ENCODE measurements around the gene XKRX.

The XKRX gene

GRCh38 chrX:100962811-100963210 is 34.1 kb upstream of the XKRX start:
- Histone ChIP-seq H4K20me1 (ENCODE audit: insufficient read depth, low read length) (no peaks in the 10 kb centered on the region), H3K9me3 (ENCODE audit: insufficient read depth, low read length, severe bottlenecking) (no peaks in the 10 kb centered on the region), H3K27me3 (ENCODE audit: insufficient read depth, low read length, poor library complexity) (no peaks in the 10 kb centered on the region), H3K4me1 (ENCODE audit: insufficient read depth, low read length) (no peaks in the 10 kb centered on the region), H3K79me2 (ENCODE audit: insufficient read depth, low read length) (no peaks in the 10 kb centered on the region), H3K36me3 (ENCODE audit: insufficient read depth, low read length) (no peaks in the 10 kb centered on the region), H3K4me3 (ENCODE audit: low read depth in 1 of 2, low read length in 2 of 2) (no peak overlapping the region), H3K27ac (ENCODE audit: low read length) (no peak overlapping the region), H3K4me2 (ENCODE audit: insufficient read depth, low read length) (no peak overlapping the region), H3K9ac (ENCODE audit: low read depth, low read length) (no peak overlapping the region), H2AFZ (ENCODE audit: low read depth, low read length) (no peak overlapping the region)
- TF ChIP-seq EZH2 (IDR thresholded peaks at IDR 0.05; ENCODE audit: borderline replicate concordance, low read depth, low read length, severe bottlenecking) = no peak
- no peak for TF ChIP-seq CTCF (IDR thresholded peaks at IDR 0.05; ENCODE audit: borderline replicate concordance, extremely low read depth, low read length, poor library complexity, severe bottlenecking)
- ATAC-seq (ENCODE audit: insufficient read depth, low read depth) (no peak), DNase-seq (no peak)

- no peak overlapping the region for H3K4me2 ChIP-seq (ENCODE audit: insufficient read depth, low read length)
- DNase-seq = no peak
Observed at GRCh38 chrX:100948557-100948956, 19.8 kb upstream of the XKRX start.

GRCh38 chrX:100946299-100946927 is 17.7 kb upstream of the XKRX start:
- H3K4me1 ChIP-seq (ENCODE audit: insufficient read depth, low read length) = no peaks in the 10 kb centered on the region
- no peak overlapping the region for H2AFZ ChIP-seq (ENCODE audit: low read depth, low read length)
- H3K9me3 ChIP-seq (ENCODE audit: insufficient read depth, low read length, severe bottlenecking) = no peaks in the 10 kb centered on the region
- DNase-seq (no peak), ATAC-seq (ENCODE audit: insufficient read depth, low read depth) (no peak)
- H3K36me3 ChIP-seq (ENCODE audit: insufficient read depth, low read length) = no peaks in the 10 kb centered on the region
- H3K4me3 ChIP-seq (ENCODE audit: low read depth in 1 of 2, low read length in 2 of 2) = no peak overlapping the region
- no peak overlapping the region for H3K4me2 ChIP-seq (ENCODE audit: insufficient read depth, low read length)
- no peak overlapping the region for H3K9ac ChIP-seq (ENCODE audit: low read depth, low read length)
- H4K20me1 ChIP-seq (ENCODE audit: insufficient read depth, low read length) = no peaks in the 10 kb centered on the region
- no peak for TF ChIP-seq CTCF (IDR thresholded peaks at IDR 0.05; ENCODE audit: borderline replicate concordance, extremely low read depth, low read length, poor library complexity, severe bottlenecking)
- TF ChIP-seq EZH2 (IDR thresholded peaks at IDR 0.05; ENCODE audit: borderline replicate concordance, low read depth, low read length, severe bottlenecking) = no peak
- no peaks in the 10 kb centered on the region for H3K27me3 ChIP-seq (ENCODE audit: insufficient read depth, low read length, poor library complexity)
- no peak overlapping the region for H3K27ac ChIP-seq (ENCODE audit: low read length)
- no peaks in the 10 kb centered on the region for H3K79me2 ChIP-seq (ENCODE audit: insufficient read depth, low read length)

More at GRCh38 chrX:100948557-100948956, 19.8 kb upstream of the XKRX start:
- Histone ChIP-seq H3K27me3 (ENCODE audit: insufficient read depth, low read length, poor library complexity) (no peaks in the 10 kb centered on the region), H2AFZ (ENCODE audit: low read depth, low read length) (no peak overlapping the region), H3K27ac (ENCODE audit: low read length) (no peak overlapping the region), H3K9me3 (ENCODE audit: insufficient read depth, low read length, severe bottlenecking) (no peaks in the 10 kb centered on the region), H3K4me3 (ENCODE audit: low read depth in 1 of 2, low read length in 2 of 2) (no peak overlapping the region), H4K20me1 (ENCODE audit: insufficient read depth, low read length) (no peaks in the 10 kb centered on the region), H3K79me2 (ENCODE audit: insufficient read depth, low read length) (no peaks in the 10 kb centered on the region), H3K4me1 (ENCODE audit: insufficient read depth, low read length) (no peaks in the 10 kb centered on the region), H3K36me3 (ENCODE audit: insufficient read depth, low read length) (no peaks in the 10 kb centered on the region), H3K9ac (ENCODE audit: low read depth, low read length) (no peak overlapping the region)
- no peak for TF ChIP-seq EZH2 (IDR thresholded peaks at IDR 0.05; ENCODE audit: borderline replicate concordance, low read depth, low read length, severe bottlenecking)
- no peak for TF ChIP-seq CTCF (IDR thresholded peaks at IDR 0.05; ENCODE audit: borderline replicate concordance, extremely low read depth, low read length, poor library complexity, severe bottlenecking)
- no peak for ATAC-seq (ENCODE audit: insufficient read depth, low read depth)

Measured in DND-41 (cell line).